Ecto neural progenitor cell (in vitro differentiated cells): Measurements from ENCODE around the gene GAL3ST1.
"Not testable (repeated sequence)": the region's sequence is repeated elsewhere in the genome, so short reads cannot be mapped to it uniquely, and the experiment has no call there.

Experiments
- DNase-seq: peaks from one replicate; pipeline ENCODE4 v3.0.0-alpha.2; 2018; ENCODE audit warnings: low spot score

The GAL3ST1 gene

GRCh38 chr22:30564045-30564760 lies 10.3 kb downstream of the GAL3ST1 start:
- DNase-seq: no peak

GRCh38 chr22:30562366-30562765 lies 12.1 kb downstream of the GAL3ST1 start:
- no peak for DNase-seq

- DNase-seq: no peak
These were observed 12.9 kb downstream of the GAL3ST1 start for GRCh38 chr22:30561402-30562189.

DNA sequence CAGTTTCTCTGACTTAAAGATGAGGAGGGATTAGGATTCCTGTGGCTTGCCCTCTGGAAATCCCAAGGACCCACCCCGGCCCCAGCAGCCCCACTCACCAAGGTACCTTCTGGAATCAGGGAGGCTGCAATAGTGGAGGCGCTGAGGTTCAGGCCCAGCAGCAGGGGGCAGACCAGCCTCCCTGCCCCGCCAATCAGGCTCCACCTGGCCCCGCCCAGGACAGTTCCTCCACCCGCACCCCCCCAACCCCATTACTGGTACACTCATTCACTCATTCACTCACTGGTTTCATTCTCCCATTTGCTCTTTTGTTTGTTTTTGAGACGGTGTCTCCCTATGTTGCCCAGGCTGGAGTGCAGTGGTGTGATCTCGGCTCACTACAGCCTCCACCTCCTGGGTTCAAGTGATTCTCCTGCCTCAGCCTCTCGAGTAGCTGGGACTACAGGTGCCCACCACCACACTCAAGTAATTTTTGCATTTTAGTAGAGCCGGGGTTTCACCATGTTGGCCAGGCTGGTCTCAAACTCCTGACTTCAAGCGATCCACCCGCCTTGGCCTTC lies 13.7 kb downstream of the GAL3ST1 start:
- DNase-seq: not testable (repeated sequence)

- DNase-seq: no peak
These were observed 14.6 kb downstream of the GAL3ST1 start for GRCh38 chr22:30559889-30560288.

GRCh38 chr22:30557243-30557642 lies 17.2 kb downstream of the GAL3ST1 start:
- no peak for DNase-seq

DNA sequence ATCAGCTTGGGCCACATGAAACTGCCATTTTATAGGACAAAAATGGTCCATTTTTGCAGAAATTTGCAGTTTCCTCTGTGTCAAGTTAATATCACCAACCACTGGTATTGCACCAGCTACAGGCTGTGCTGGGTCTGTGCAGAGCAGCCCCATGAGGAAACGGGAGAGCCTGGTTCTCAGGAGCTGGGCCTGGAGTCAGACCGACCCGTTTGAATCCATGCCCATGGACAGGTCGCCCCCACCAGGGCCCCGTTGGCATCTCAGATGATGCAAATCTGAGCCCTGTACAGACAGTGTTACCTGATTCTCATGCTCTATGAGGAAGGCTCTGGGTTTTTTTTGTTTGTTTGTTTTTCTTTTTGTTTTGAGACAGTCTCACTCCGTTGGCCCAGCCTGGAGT lies 18.1 kb downstream of the GAL3ST1 start:
- no peak for DNase-seq

GRCh38 chr22:30555282-30556210 lies 18.9 kb downstream of the GAL3ST1 start:
- DNase-seq: no peak

GRCh38 chr22:30553971-30554370 lies 20.5 kb downstream of the GAL3ST1 start:
- DNase-seq: no peak

GRCh38 chr22:30552719-30553118 lies 21.7 kb downstream of the GAL3ST1 start:
- DNase-seq: no peak

- DNase-seq: not testable (repeated sequence)
These were observed 22.7 kb downstream of the GAL3ST1 start for GRCh38 chr22:30551813-30552212.

- no peak for DNase-seq
These were observed 27.3 kb downstream of the GAL3ST1 start for GRCh38 chr22:30547188-30547587.

- DNase-seq: no peak
These were observed 27.8 kb downstream of the GAL3ST1 start, which contains the start of gene SEC14L6 for GRCh38 chr22:30546616-30547015. SEC14L6 (minus strand) TSS chr22:30546741; CDS start chr22:30546682, 59 bp downstream.

DNA sequence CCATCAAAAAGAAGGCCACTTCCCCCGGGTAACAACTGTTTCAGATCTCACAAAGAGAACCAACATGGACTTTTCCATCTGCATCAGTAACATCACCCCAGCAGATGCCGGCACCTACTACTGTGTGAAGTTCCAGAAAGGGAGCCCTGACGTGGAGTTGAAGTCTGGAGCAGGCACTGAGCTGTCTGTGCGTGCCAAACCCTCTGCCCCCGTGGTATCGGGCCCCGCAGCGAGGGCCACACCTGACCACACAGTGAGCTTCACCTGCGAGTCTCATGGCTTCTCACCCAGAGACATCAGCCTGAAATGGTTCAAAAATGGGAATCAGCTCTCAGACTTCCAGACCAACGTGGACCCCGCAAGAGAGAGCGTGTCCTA lies 31.7 kb downstream of the GAL3ST1 start:
- DNase-seq: no peak

DNA sequence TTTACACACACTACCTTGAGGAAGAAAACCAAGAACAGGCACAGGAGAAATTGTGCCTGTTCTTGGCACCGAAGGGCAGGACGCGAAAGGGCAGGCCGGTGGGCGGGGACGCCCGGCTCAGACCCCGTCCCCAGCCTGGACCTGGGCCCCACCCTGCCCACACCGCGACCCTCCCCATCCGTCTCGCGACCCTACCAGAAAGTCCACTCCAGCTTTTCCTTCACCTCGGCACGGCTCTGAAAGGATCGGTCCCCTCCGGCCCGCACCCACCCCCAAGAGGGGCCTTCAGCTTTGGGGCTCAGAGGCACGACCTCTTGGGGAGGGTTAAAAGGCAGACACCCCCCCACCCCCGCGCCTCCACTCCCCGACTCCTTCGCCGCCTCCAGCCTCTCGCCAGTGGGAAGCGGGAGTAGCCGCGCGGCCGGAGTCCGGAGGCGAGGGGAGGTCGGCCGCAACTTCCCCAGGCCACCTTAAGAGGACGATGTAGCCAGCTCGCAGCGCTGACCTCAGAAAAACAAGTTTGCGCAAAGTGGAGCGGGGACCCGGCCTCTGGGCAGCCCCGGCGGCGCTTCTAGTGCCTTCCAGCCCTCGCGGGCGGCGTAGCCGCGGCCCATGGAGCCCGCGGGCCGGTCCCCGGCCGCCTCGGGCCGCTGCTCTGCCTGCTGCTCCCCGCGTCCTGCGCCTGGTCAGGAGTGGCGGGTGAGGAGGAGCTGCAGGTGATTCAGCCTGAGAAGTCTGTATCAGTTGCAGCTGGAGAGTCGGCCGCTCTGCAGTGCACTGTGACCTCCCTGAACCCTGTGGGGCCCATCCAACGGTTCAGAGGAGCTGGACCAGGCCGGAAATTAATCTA lies 32.3 kb downstream of the GAL3ST1 start:
- DNase-seq: peak; percentile 76

GRCh38 chr22:30541511-30541910 lies 33.0 kb downstream of the GAL3ST1 start:
- not testable (repeated sequence) for DNase-seq

DNA sequence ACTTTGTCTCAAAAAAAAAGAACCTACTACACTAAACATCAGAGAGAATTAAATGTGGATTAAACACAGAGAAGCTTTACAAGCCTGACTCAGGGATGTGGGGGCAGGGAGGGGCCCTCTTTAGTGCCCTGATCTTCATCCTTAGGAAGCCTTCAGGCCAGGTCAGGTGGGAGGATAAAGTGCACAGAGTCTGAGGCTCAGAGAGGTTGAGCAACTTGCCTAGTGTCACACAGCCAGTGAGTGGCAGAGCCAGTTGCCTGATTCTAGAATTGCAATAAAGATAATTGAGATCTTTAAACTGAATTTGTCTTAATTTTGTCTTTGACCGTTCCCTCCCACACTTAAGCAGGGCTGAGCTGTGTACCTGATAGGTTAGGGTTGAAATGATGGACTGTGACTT lies 35.1 kb downstream of the GAL3ST1 start:
- no peak for DNase-seq

DNA sequence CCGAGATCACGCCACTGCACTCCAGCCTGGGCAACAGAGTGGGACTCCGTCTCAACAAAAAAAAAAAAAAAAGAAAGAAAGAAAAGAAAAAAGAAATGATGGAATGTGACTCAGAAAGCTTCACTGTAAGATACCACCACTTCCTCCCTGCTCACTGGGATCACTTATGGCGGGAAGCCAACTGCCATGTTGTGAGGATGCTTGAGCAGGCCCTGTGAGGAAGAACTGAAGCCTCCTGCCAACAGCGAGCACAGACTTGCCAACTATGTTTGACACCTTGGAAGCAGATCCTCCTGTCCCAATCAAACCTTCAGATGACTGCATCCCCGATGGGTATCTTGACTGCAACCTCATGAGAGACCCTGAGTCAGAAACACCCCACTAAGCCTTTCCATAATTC lies 36.2 kb downstream of the GAL3ST1 start:
- no peak for DNase-seq

GRCh38 chr22:30537083-30537731 lies 37.3 kb downstream of the GAL3ST1 start:
- no peak for DNase-seq

DNA sequence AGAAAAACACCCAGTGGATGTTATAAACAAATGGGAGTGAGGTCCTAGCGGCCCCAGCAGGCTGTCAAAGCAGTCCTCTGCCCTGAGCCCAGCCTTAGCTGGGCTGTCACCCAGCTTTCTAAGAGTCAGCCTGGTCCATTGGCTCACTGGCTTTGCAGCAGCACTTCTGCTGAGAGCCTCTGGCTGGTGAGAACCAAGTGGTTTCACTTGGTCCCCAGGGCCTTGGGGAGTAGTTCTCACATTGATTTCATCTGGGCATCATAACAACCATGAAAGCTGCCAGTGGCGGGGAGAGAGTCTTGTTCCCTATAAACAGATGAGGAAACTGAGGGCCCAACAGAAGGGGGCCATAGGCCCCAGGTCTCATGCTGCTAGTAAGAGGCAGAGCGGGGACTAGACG lies 39.3 kb downstream of the GAL3ST1 start:
- no peak for DNase-seq
